SU-DHL-6 (cell line): Measurements from ENCODE around the gene ALKBH6.

Source experiments
- H2AFZ ChIP-seq: fragments of 200-600 bp; sonication (generic); 2 replicates; pipeline ENCODE4 v1.6.1; 2014; ENCODE audit warnings: low read depth, mild to moderate bottlenecking, moderate library complexity, mixed read lengths, antibody characterized with exemption, low read length; ENCODE audit not compliant: severe bottlenecking
- H3F3A ChIP-seq: fragments of 200-600 bp; shearing (Covaris generic); 2 replicates; pipeline ENCODE4 v1.6.0; 2016; ENCODE audit warnings: antibody characterized with exemption, mild to moderate bottlenecking; ENCODE audit not compliant: insufficient read depth
- H3K27ac ChIP-seq: fragments of 200-600 bp; sonication (generic); 2 replicates; pipeline ENCODE4 v1.5.1; 2016; ENCODE audit warnings: low read depth, mild to moderate bottlenecking, low read length, moderate library complexity, mixed read lengths
- H3K27me3 ChIP-seq: fragments of 200-600 bp; sonication (generic), shearing (Covaris generic); 2 replicates; pipeline ENCODE4 v1.6.0; 2014; ENCODE audit warnings: mild to moderate bottlenecking, low read length
- H3K36me3 ChIP-seq: fragments of 200-600 bp; sonication (generic); 2 replicates; pipeline ENCODE4 v1.6.1; 2014; ENCODE audit warnings: mild to moderate bottlenecking, low read length, mixed read lengths
- H3K4me2 ChIP-seq: fragments of 300-600, 200-600 bp; shearing (Covaris generic), sonication (generic); 2 replicates; pipeline ENCODE4 v1.6.0; 2014; ENCODE audit warnings: low read length, low read depth, mild to moderate bottlenecking; ENCODE audit not compliant: poor library complexity, severe bottlenecking
- H3K4me3 ChIP-seq: fragments of 200-600 bp; sonication (generic); 2 replicates; pipeline ENCODE4 v1.5.1; 2014; ENCODE audit warnings: antibody characterized with exemption, low read length, mild to moderate bottlenecking, mixed read lengths; ENCODE audit not compliant: insufficient read depth, poor library complexity, severe bottlenecking
- H3K79me2 ChIP-seq: fragments of 200-600 bp; sonication (generic); 2 replicates; pipeline ENCODE4 v1.6.1; 2014; ENCODE audit warnings: mild to moderate bottlenecking, low read length, moderate library complexity; ENCODE audit not compliant: insufficient read depth
- H3K9ac ChIP-seq: fragments of 200-600 bp; sonication (generic); 2 replicates; pipeline ENCODE4 v1.7.0; 2014; ENCODE audit warnings: mild to moderate bottlenecking, low read length
- H3K9me2 ChIP-seq: fragments of 200-600 bp; sonication (generic); replicated peaks from 2 replicates; pipeline ENCODE4 v1.6.1; 2014; ENCODE audit warnings: low read length; ENCODE audit not compliant: insufficient read depth
- H3K9me3 ChIP-seq: fragments of 200-600 bp; sonication (generic); 2 replicates; pipeline ENCODE4 v1.6.1; 2014; ENCODE audit warnings: low read length, mixed read lengths; ENCODE audit not compliant: insufficient read depth
- H4K20me1 ChIP-seq: fragments of 200-600 bp; sonication (generic); 2 replicates; pipeline ENCODE4 v1.6.1; 2014; ENCODE audit warnings: low read depth, mild to moderate bottlenecking, antibody characterized with exemption, low read length, moderate library complexity, mixed read lengths
- CTCF ChIP-seq: fragments of 200-600 bp; sonication (generic); IDR thresholded peaks from one replicate; pipeline ENCODE4 v1.5.1; 2017; ENCODE audit warnings: antibody characterized with exemption, mild to moderate bottlenecking, low read length, moderate library complexity; ENCODE audit not compliant: insufficient read depth, poor library complexity, severe bottlenecking
- EZH2phosphoT487 ChIP-seq: fragments of 200-600 bp; sonication (generic), shearing (Covaris generic); conservative IDR thresholded peaks from 2 replicates; pipeline ENCODE4 v1.6.1; 2018; ENCODE audit warnings: mild to moderate bottlenecking, antibody characterized with exemption, low read length, moderate library complexity, mixed read lengths

ALKBH6 gene

GRCh38 chr19:35959968-35960320 lies 54.1 kb downstream of the ALKBH6 start:
- Histone ChIP-seq H3K9ac (no peak overlapping the region), H3K79me2 (no peaks in the 10 kb centered on the region), H3K27ac (no peak overlapping the region), H3K27me3 (no peaks in the 10 kb centered on the region), H3K9me2 (no peaks in the 10 kb centered on the region), H4K20me1 (no peaks in the 10 kb centered on the region), H3F3A (no peaks in the 10 kb centered on the region), H3K4me2 (no peak overlapping the region), H3K36me3 (no peaks in the 10 kb centered on the region), H3K4me3 (no peak overlapping the region), H3K9me3 (no peaks in the 10 kb centered on the region), H2AFZ (no peak overlapping the region)
- TF ChIP-seq CTCF (no peak), EZH2phosphoT487 (no peak)
